ENCODE measurements around the gene RORC.
A peak's percentile ranks its signal among the peaks of the same experiment; 100 is the strongest.
"Not testable (repeated sequence)": the region's sequence is repeated elsewhere in the genome, so short reads cannot be mapped to it uniquely, and the experiment has no call there.

RORC gene

GRCh38 chr1:151806170-151806569, 25.4 kb downstream of the RORC start:
- no peak for DNase-seq (ENCODE audit: low read depth in 4 of 4, low spot score in 1 of 4)

- DNase-seq (ENCODE audit: low read depth in 4 of 4, low spot score in 1 of 4): no peak
Measured at GRCh38 chr1:151805066-151805820, 26.4 kb downstream of the RORC start, which contains the start of gene LINGO4. Gene LINGO4, minus strand, starts transcription at chr1:151805419. Its CDS starts 2,715 bp downstream, at chr1:151802704.

GRCh38 chr1:151803915-151804314, 27.7 kb downstream of the RORC start:
- DNase-seq (ENCODE audit: low read depth in 4 of 4, low spot score in 1 of 4): no peak

- no peak for DNase-seq (ENCODE audit: low read depth in 4 of 4, low spot score in 1 of 4)
Measured at GRCh38 chr1:151803164-151803563, 28.4 kb downstream of the RORC start.

- DNase-seq (ENCODE audit: low read depth in 4 of 4, low spot score in 1 of 4): no peak
Measured at GRCh38 chr1:151802372-151802771, 29.2 kb downstream of the RORC start.

- DNase-seq (ENCODE audit: low read depth in 4 of 4, low spot score in 1 of 4): no peak
Measured at GRCh38 chr1:151801846-151802245, 29.8 kb downstream of the RORC start.

GRCh38 chr1:151801310-151801820, 30.2 kb downstream of the RORC start:
- DNase-seq (ENCODE audit: low read depth in 4 of 4, low spot score in 1 of 4): no peak

GRCh38 chr1:151800830-151801229, 30.8 kb downstream of the RORC start:
- DNase-seq (ENCODE audit: low read depth in 4 of 4, low spot score in 1 of 4): no peak

- no peak for DNase-seq (ENCODE audit: low read depth in 4 of 4, low spot score in 1 of 4)
Measured at GRCh38 chr1:151799179-151800022, 32.2 kb downstream of the RORC start.

GRCh38 chr1:151798571-151798970, 33.0 kb downstream of the RORC start:
- DNase-seq (ENCODE audit: low read depth in 4 of 4, low spot score in 1 of 4): no peak

- peak in 1 of 4 experiments; percentile 2 for DNase-seq (ENCODE audit: low read depth in 4 of 4, low spot score in 1 of 4)
Measured at GRCh38 chr1:151790940-151791651, 40.5 kb downstream of the RORC start.

- peak; percentile 97 to 99 (median 97) for DNase-seq (ENCODE audit: low read depth in 4 of 4, low spot score in 1 of 4)
Measured at GRCh38 chr1:151790071-151790939, 41.3 kb downstream of the RORC start, which contains the start of gene TDRKH. Gene TDRKH, minus strand, starts transcription at chr1:151790500. Its CDS starts 7,478 bp downstream, at chr1:151783022.

- DNase-seq (ENCODE audit: low read depth in 4 of 4, low spot score in 1 of 4): no peak
Measured at GRCh38 chr1:151787689-151788088, 43.9 kb downstream of the RORC start.

- DNase-seq (ENCODE audit: low read depth in 4 of 4, low spot score in 1 of 4): no peak
Measured at GRCh38 chr1:151783796-151784195, 47.8 kb downstream of the RORC start.

- DNase-seq (ENCODE audit: low read depth in 4 of 4, low spot score in 1 of 4): no peak
Measured at GRCh38 chr1:151782741-151783140, 48.9 kb downstream of the RORC start.

- DNase-seq (ENCODE audit: low read depth in 4 of 4, low spot score in 1 of 4): not testable (repeated sequence)
Measured at GRCh38 chr1:151782026-151782425, 49.6 kb downstream of the RORC start.

- DNase-seq (ENCODE audit: low read depth in 4 of 4, low spot score in 1 of 4): not testable (repeated sequence)
Measured at GRCh38 chr1:151780736-151781135, 50.9 kb downstream of the RORC start.

GRCh38 chr1:151779852-151780251, 51.8 kb downstream of the RORC start:
- DNase-seq (ENCODE audit: low read depth in 4 of 4, low spot score in 1 of 4): no peak

- DNase-seq (ENCODE audit: low read depth in 4 of 4, low spot score in 1 of 4): no peak
Measured at GRCh38 chr1:151777317-151777716, 54.3 kb downstream of the RORC start.

GRCh38 chr1:151776665-151777062, 54.9 kb downstream of the RORC start:
- DNase-seq (ENCODE audit: low read depth in 4 of 4, low spot score in 1 of 4): no peak
